ENCODE results near the gene PRM1.

DNA sequence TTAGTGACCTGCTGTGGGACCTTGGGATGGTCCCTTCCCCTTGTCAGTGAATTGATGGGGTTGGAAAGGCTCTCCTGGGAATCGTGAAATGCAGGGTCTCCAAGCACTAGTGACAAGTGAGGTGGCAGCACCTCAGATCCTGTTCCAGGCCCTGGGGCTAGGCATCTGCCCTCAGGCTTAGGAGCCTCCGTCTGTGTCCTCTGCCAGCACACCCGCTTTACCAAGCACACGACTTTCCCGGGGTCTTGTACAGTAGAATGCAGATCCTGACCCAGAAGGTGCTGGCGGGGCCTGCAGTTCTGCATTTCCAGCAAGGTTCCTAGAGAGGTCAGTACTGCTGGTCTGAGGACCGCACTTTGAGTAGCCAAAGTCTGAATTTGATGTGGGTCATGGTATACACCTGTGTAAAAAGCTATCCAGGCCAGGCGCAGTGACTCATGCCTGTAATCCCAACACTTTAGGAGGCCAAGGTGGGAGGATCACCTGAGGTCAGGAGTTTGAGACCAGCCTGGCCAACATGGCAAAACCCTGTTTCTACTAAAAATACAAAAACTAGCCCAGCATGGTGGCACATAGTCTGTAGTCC is 33.3 kb upstream of the PRM1 start:
- TF ChIP-seq TAF1 (conservative IDR thresholded peaks at IDR 0.05) (no peak), GABPA (IDR thresholded peaks at IDR 0.05 in 1 of 2, conservative IDR thresholded peaks at IDR 0.05 in 1 of 2) (no peak), FOXA1 (IDR thresholded peaks at IDR 0.05) (no peak), CTCF (IDR thresholded peaks at IDR 0.05; ENCODE audit: low read depth, low read length, missing input control) (no peak), RAD21 (IDR thresholded peaks at IDR 0.05) (no peak)
